ENCODE results near the gene ZNF700. TPM values are rescaled to one million over a fixed set of nuclear protein-coding genes. Genes with fewer than 3 reads are reported as not detected.
"Not testable (repeated sequence)": the region's sequence is repeated elsewhere in the genome, so short reads cannot be mapped to it uniquely, and the experiment has no call there.

The ZNF700 gene
- total and polyA plus RNA-seq, 2 experiments from 2014 or later: 3.3 to 10.3 TPM

DNA sequence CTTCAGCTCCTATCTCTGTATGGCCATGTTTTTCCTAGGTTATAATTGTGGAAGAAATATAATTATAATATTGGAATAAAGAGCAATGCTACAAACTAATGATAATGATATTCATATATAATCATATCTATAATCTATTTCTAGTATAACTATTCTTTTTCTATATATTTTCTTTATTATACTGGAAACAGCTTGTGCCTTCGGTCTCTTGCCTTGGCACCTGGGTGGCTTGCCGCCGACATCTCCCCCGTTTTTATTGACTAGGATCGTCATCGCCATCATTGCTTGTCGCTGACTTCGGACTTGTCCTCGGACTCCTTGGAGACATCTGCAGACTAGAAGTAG is 64.2 kb downstream of the ZNF700 start:
- H3K36me3 ChIP-seq: no peaks in the 10 kb centered on the region
- DNase-seq (ENCODE audit: low read depth in 1 of 2, low spot score in 1 of 2): no peak
- no peak overlapping the region for H3K4me3 ChIP-seq
- no peaks in the 10 kb centered on the region for H3K9me3 ChIP-seq (ENCODE audit: low read depth)
- no peaks in the 10 kb centered on the region for H3K27me3 ChIP-seq
- no peak overlapping the region for H3K27ac ChIP-seq
- TF ChIP-seq CTCF (IDR thresholded peaks at IDR 0.05; ENCODE audit: low read depth, low read length): no peak
- no peaks in the 10 kb centered on the region for H3K4me1 ChIP-seq (ENCODE audit: low read depth)

DNA sequence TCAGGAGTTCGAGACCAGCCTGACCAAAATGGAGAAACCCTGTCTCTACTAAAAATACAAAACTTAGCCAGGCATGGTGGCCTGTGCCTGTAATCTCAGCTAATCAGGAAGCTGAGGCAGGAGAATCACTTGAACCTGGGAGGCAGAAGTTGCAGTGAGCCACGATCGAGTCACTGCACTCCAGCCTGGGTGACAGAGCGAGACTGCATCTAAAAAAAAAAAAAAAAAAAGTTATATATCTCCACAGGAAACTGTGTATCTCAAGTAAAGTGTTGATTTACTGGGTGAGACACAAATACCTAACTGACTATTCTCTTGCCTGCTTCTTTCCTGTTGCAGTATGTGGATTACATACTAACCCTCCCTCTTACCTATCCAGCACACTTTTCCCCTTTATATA is 67.0 kb downstream of the ZNF700 start:
- not testable (repeated sequence) for H3K27me3 ChIP-seq; H3K4me3 ChIP-seq; H3K27ac ChIP-seq; DNase-seq (ENCODE audit: low read depth in 1 of 2, low spot score in 1 of 2); H3K36me3 ChIP-seq; H3K9me3 ChIP-seq (ENCODE audit: low read depth); H3K4me1 ChIP-seq (ENCODE audit: low read depth)

GRCh38 chr19:11995174-11995573 is 70.3 kb downstream of the ZNF700 start:
- H3K27me3 ChIP-seq: no peaks in the 10 kb centered on the region
- DNase-seq (ENCODE audit: low read depth in 1 of 2, low spot score in 1 of 2): peak in 1 of 2 donors; percentile 79
- peak overlapping the region; percentile 6 for H3K27ac ChIP-seq
- no peaks in the 10 kb centered on the region for H3K9me3 ChIP-seq (ENCODE audit: low read depth)
- H3K36me3 ChIP-seq: no peaks in the 10 kb centered on the region
- TF ChIP-seq CTCF (IDR thresholded peaks at IDR 0.05; ENCODE audit: low read depth, low read length): no peak
- no peaks in the 10 kb centered on the region for H3K4me1 ChIP-seq (ENCODE audit: low read depth)
- H3K4me3 ChIP-seq: no peak overlapping the region

Other genes starting within 250 kb of the ZNF700 start
- 6.7 and 7.6 TPM in 2 replicates for gene ZNF823, start 186.2 kb upstream of the ZNF700 start, total RNA-seq
- gene ZNF823, start 186.2 kb upstream of the ZNF700 start, polyA plus RNA-seq: 4.7 and 9.4 TPM in 2 replicates
- gene ZNF441, start 158.1 kb upstream of the ZNF700 start, total RNA-seq: 4.5 and 26.9 TPM in 2 replicates
- 2.1 and 10.0 TPM in 2 replicates for gene ZNF441, start 158.1 kb upstream of the ZNF700 start, polyA plus RNA-seq
- gene ZNF491, start 126.6 kb upstream of the ZNF700 start, total RNA-seq: 3.9 and 4.4 TPM in 2 replicates
- gene ZNF491, start 126.6 kb upstream of the ZNF700 start, polyA plus RNA-seq: 5.1 and 7.3 TPM in 2 replicates
- 5.7 and 15.5 TPM in 2 replicates for gene ZNF440, start 110.8 kb upstream of the ZNF700 start, total RNA-seq
- 5.7 and 7.0 TPM in 2 replicates for gene ZNF440, start 110.8 kb upstream of the ZNF700 start, polyA plus RNA-seq
- gene ZNF439, start 76.4 kb upstream of the ZNF700 start, total RNA-seq: 0.07 and 3.6 TPM in 2 replicates
- 3.0 TPM in 1 of 2 replicates, not detected in the other for gene ZNF439, start 76.4 kb upstream of the ZNF700 start, polyA plus RNA-seq
- gene ZNF69, start 37.3 kb upstream of the ZNF700 start, total RNA-seq: 19.2 and 25.3 TPM in 2 replicates
- gene ZNF69, start 37.3 kb upstream of the ZNF700 start, polyA plus RNA-seq: 12.2 and 13.6 TPM in 2 replicates
- 4.2 and 4.6 TPM in 2 replicates for gene ZNF763, start 39.9 kb downstream of the ZNF700 start, total RNA-seq
- gene ZNF763, start 39.9 kb downstream of the ZNF700 start, polyA plus RNA-seq: 5.2 and 10.0 TPM in 2 replicates
- 9.5 and 12.0 TPM in 2 replicates for gene ZNF433, start 110.6 kb downstream of the ZNF700 start, total RNA-seq
- 8.2 and 8.8 TPM in 2 replicates for gene ZNF433, start 110.6 kb downstream of the ZNF700 start, polyA plus RNA-seq
- 0.39 TPM in 1 of 2 replicates, not detected in the other for gene ZNF878, start 127.9 kb downstream of the ZNF700 start, total RNA-seq
- gene ZNF878, start 127.9 kb downstream of the ZNF700 start, polyA plus RNA-seq: 1.0 TPM in 1 of 2 replicates, not detected in the other
- 9.3 and 14.6 TPM in 2 replicates for gene ZNF844, start 139.6 kb downstream of the ZNF700 start, total RNA-seq
- gene ZNF844, start 139.6 kb downstream of the ZNF700 start, polyA plus RNA-seq: 5.8 and 9.1 TPM in 2 replicates
- 6.2 and 7.2 TPM in 2 replicates for gene ZNF20, start 215.2 kb downstream of the ZNF700 start, total RNA-seq
- 2.8 and 3.8 TPM in 2 replicates for gene ZNF20, start 215.2 kb downstream of the ZNF700 start, polyA plus RNA-seq
- 11.5 and 20.6 TPM in 2 replicates for gene ZNF625, start 231.6 kb downstream of the ZNF700 start, total RNA-seq
- gene ZNF625, start 231.6 kb downstream of the ZNF700 start, polyA plus RNA-seq: 3.7 and 10.2 TPM in 2 replicates
- 5.2 and 22.5 TPM in 2 replicates for gene ZNF136, start 238.0 kb downstream of the ZNF700 start, total RNA-seq
- 3.9 and 7.9 TPM in 2 replicates for gene ZNF136, start 238.0 kb downstream of the ZNF700 start, polyA plus RNA-seq